Measurements from ENCODE around the gene IFI44L. TPM values are rescaled to one million over a fixed set of nuclear protein-coding genes. Genes with fewer than 3 reads are reported as not detected.
A peak's percentile ranks its signal among the peaks of the same experiment; 100 is the strongest.

IFI44L gene
- total RNA-seq, 1 donor = 49.2 TPM

GRCh38 chr1:78683079-78683478 lies 62.8 kb downstream of the IFI44L start:
- Histone ChIP-seq H3K27me3 (ENCODE audit: insufficient read depth, low read length) (no peaks in the 10 kb centered on the region), H3K9me3 (ENCODE audit: low read depth, low read length) (no peaks in the 10 kb centered on the region), H3K79me2 (ENCODE audit: insufficient read depth, low read length) (no peaks in the 10 kb centered on the region), H4K20me1 (ENCODE audit: insufficient read depth, low read length) (no peaks in the 10 kb centered on the region), H2AFZ (ENCODE audit: low read length) (no peak overlapping the region), H3K36me3 (ENCODE audit: insufficient read depth, low read length) (no peaks in the 10 kb centered on the region), H3K4me1 (ENCODE audit: insufficient read depth, low read length) (peaks cover 14% of the 10 kb centered on the region), H3K4me2 (ENCODE audit: insufficient read depth, low read length) (no peak overlapping the region), H3K4me3 (ENCODE audit: insufficient read depth, low read length) (no peak overlapping the region), H3K27ac (ENCODE audit: low read depth, low read length) (no peak overlapping the region)
- no peak for DNase-seq (ENCODE audit: insufficient read length, low spot score, missing footprints)
- TF ChIP-seq CTCF (IDR thresholded peaks at IDR 0.05; ENCODE audit: extremely low read depth, low read depth, low read length) = no peak

GRCh38 chr1:78687315-78687714 lies 67.1 kb downstream of the IFI44L start:
- no peak for TF ChIP-seq CTCF (IDR thresholded peaks at IDR 0.05; ENCODE audit: extremely low read depth, low read depth, low read length)
- H3K27me3 ChIP-seq (ENCODE audit: insufficient read depth, low read length) = no peaks in the 10 kb centered on the region
- peak overlapping the region; percentile 47 for H3K27ac ChIP-seq (ENCODE audit: low read depth, low read length)
- H4K20me1 ChIP-seq (ENCODE audit: insufficient read depth, low read length) = no peaks in the 10 kb centered on the region
- no peak overlapping the region for H2AFZ ChIP-seq (ENCODE audit: low read length)
- H3K9me3 ChIP-seq (ENCODE audit: low read depth, low read length) = no peaks in the 10 kb centered on the region
- peaks cover 43% of the 10 kb centered on the region for H3K4me1 ChIP-seq (ENCODE audit: insufficient read depth, low read length)
- H3K79me2 ChIP-seq (ENCODE audit: insufficient read depth, low read length) = no peaks in the 10 kb centered on the region
- H3K4me3 ChIP-seq (ENCODE audit: insufficient read depth, low read length) = no peak overlapping the region
- H3K4me2 ChIP-seq (ENCODE audit: insufficient read depth, low read length) = peak overlapping the region; percentile 22
- no peak for DNase-seq (ENCODE audit: insufficient read length, low spot score, missing footprints)
- no peaks in the 10 kb centered on the region for H3K36me3 ChIP-seq (ENCODE audit: insufficient read depth, low read length)

- peak overlapping the region; percentile 47 for H3K27ac ChIP-seq (ENCODE audit: low read depth, low read length)
- no peaks in the 10 kb centered on the region for H3K27me3 ChIP-seq (ENCODE audit: insufficient read depth, low read length)
- no peak overlapping the region for H3K4me3 ChIP-seq (ENCODE audit: insufficient read depth, low read length)
- no peak for DNase-seq (ENCODE audit: insufficient read length, low spot score, missing footprints)
- H3K36me3 ChIP-seq (ENCODE audit: insufficient read depth, low read length) = no peaks in the 10 kb centered on the region
- TF ChIP-seq CTCF (IDR thresholded peaks at IDR 0.05; ENCODE audit: extremely low read depth, low read depth, low read length) = no peak
- no peaks in the 10 kb centered on the region for H3K79me2 ChIP-seq (ENCODE audit: insufficient read depth, low read length)
- H4K20me1 ChIP-seq (ENCODE audit: insufficient read depth, low read length) = no peaks in the 10 kb centered on the region
- no peaks in the 10 kb centered on the region for H3K9me3 ChIP-seq (ENCODE audit: low read depth, low read length)
- H3K4me2 ChIP-seq (ENCODE audit: insufficient read depth, low read length) = peak overlapping the region; percentile 22
- H3K4me1 ChIP-seq (ENCODE audit: insufficient read depth, low read length) = peaks cover 48% of the 10 kb centered on the region
- peak overlapping the region; percentile 16 for H2AFZ ChIP-seq (ENCODE audit: low read length)
Measured at GRCh38 chr1:78687914-78688313, 67.7 kb downstream of the IFI44L start.

- no peak overlapping the region for H3K4me3 ChIP-seq (ENCODE audit: insufficient read depth, low read length)
- DNase-seq (ENCODE audit: insufficient read length, low spot score, missing footprints) = no peak
- peak overlapping the region; percentile 72 for H2AFZ ChIP-seq (ENCODE audit: low read length)
- peak overlapping the region; percentile 47 for H3K27ac ChIP-seq (ENCODE audit: low read depth, low read length)
- peaks cover 49% of the 10 kb centered on the region for H3K4me1 ChIP-seq (ENCODE audit: insufficient read depth, low read length)
- no peaks in the 10 kb centered on the region for H4K20me1 ChIP-seq (ENCODE audit: insufficient read depth, low read length)
- peak overlapping the region; percentile 22 for H3K4me2 ChIP-seq (ENCODE audit: insufficient read depth, low read length)
- H3K9me3 ChIP-seq (ENCODE audit: low read depth, low read length) = no peaks in the 10 kb centered on the region
- H3K27me3 ChIP-seq (ENCODE audit: insufficient read depth, low read length) = no peaks in the 10 kb centered on the region
- no peaks in the 10 kb centered on the region for H3K79me2 ChIP-seq (ENCODE audit: insufficient read depth, low read length)
- no peaks in the 10 kb centered on the region for H3K36me3 ChIP-seq (ENCODE audit: insufficient read depth, low read length)
- TF ChIP-seq CTCF (IDR thresholded peaks at IDR 0.05; ENCODE audit: extremely low read depth, low read depth, low read length) = peak; percentile 51
Measured at GRCh38 chr1:78688697-78689096, 68.4 kb downstream of the IFI44L start.

Data from osteoblast (primary cell).